Activated naive CD4-positive, alpha-beta T cell treated with Interleukin-2 at 50 U/mL for 16 hours (primary cell): ENCODE results near the gene TBCK.
"Not testable (repeated sequence)": the region's sequence is repeated elsewhere in the genome, so short reads cannot be mapped to it uniquely, and the experiment has no call there.

Experiments
- DNase-seq: peaks from one replicate; pipeline ENCODE4 v3.0.0-alpha.2; 2020

Gene TBCK

GRCh38 chr4:106277140-106277675, 38.8 kb downstream of the TBCK start:
- DNase-seq, result no peak

GRCh38 chr4:106273831-106274230, 42.2 kb downstream of the TBCK start:
- DNase-seq, result no peak

GRCh38 chr4:106270736-106271135, 45.3 kb downstream of the TBCK start:
- DNase-seq, result no peak

DNA sequence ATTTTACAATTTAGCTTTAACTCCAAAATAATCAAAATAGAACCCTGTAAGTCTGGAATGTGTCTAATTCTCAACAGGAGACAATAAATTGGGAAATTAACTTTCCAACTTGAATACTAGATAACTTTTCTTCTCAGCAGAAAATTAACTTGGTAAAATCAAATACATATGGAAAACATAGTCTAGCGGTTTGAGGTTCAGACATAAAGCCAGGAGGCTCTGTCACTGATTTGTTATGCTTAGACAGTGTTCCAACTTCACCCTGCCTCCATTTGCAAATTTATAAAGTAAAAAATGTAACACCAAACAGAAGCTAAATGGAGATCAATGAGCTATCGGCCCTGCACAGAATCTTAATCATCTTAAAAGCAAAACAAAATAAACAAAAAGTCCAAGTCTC, 46.3 kb downstream of the TBCK start:
- DNase-seq, result no peak

- no peak for DNase-seq
These were observed 47.2 kb downstream of the TBCK start for GRCh38 chr4:106268786-106269185.

DNA sequence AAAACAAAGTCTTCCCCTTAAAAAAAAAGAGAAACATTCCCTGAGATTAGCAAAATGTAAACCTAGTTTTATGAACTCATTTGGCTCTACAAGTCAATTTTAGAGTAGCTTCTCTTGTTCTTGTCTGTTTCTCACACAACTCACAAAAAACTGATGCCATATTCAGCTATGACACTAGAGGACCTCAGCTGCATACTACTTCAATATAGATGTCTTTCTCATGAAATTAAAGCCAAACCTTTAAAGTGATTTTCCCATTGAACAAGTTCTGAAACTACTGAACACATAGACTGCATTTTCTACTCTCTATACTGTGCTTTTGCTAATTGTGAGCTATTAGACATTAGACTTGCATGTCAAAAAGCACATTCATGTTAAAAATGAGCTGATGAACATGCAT, 49.8 kb downstream of the TBCK start:
- DNase-seq, result no peak

DNA sequence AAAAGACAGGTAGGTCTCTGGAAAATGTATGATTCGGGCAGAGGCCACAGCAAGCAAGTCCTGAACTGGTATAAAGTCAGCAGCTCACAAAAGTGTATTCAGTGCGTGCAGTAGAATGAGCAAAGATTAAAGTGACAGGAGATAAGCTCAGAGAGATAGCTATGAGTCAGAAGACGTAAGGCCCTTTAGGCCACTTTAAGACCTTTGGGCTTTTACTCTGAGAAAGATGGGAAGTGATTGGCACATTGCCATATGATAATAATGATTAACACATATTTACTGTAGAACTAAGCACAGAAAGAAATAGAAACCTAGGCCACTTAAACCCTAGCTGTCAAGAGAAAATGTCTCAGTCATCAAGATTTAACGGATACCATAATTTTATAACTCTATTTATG, 51.7 kb downstream of the TBCK start:
- DNase-seq, result no peak

DNA sequence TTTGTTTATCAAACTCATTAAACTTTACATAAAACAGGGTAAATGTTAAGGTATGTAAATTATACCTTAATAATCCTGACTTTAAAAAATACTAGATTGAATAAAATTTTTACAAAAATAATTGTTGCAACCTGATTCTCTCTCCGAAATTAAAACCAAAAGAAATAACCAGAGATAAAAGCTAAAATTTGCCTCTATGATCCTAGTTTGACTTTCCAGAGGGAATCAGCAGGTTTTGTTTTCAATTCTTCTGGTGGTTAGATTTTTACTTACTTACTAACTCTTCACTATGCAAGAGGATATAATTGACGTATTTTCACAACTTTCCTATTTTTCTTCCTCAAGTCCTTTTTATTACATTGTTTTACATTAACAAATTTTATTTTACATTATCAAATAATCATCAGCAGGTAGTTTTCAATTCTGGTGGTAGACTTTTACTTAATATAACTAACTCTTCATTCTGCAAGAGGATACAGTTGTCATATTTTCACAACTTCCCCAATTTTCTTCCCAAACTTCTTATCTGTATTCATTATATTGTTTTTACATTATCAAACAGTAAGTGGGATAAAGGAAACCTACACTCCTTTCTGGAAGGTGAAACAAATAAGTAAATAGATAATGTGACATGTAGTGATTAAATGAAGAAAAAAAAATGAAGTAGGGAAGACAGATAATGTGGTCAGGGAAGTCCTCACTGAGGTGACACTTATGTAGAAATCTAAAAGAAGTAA, 52.2 kb downstream of the TBCK start:
- DNase-seq, result no peak

DNA sequence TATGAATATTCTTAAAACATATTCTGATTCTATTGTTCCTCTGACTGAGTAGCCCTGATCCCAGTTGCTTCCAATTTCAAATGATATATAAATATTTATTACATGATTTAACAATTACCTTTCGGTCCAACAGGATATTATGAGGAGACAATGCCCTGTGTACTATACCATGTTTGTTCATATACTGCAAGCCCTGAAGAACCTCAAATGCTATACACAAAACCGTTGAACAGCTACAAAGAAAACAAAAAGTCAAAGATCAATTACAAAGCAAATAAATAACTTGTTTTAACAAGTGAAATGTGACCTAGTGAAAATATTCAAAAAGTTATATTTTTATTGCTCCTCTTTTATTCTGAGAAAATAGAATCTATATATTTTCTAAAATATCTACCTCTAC, 54.0 kb downstream of the TBCK start:
- DNase-seq, result no peak

DNA sequence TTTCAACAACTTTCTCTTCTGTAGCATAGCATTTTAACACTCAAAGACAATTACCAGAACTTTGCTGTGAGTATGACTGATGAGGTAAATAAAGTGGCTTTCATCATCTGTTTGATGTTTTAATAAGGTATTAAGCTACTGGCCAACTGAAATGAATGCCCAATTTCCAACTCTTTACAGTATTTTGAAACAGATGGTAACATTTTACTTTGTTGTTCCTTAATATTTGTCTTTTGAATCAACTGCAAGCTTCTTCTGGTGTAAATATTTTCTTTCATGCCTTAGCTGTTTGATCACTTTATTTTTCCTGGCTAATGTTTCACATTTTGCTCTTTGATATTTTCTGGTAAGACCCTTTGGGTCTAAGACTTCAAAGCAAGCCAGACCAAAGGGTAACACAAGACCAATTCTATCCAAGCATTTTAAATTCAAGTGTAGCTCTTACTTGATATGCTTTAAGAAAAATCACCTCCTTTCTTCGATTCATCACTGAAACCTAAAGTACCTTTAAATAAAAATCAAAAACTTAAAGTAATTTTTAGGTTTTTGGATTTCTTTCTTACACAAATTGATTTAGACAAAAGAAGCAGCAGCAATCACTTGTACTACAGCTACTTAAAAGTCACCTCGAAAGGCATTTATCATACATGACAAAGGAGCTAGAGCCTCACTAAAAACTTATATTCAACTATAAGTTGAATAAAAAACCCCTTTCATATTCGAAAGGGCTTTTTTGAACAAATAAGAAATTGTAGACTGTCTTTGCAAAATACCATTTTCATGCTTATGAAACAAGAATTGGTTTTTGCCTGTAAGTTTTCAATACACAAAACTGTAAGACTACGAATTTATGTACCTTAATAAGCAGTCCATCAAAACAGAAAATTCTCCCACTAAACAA, 57.6 kb downstream of the TBCK start:
- no peak for DNase-seq

GRCh38 chr4:106256190-106256589, 59.8 kb downstream of the TBCK start:
- DNase-seq, result no peak

DNA sequence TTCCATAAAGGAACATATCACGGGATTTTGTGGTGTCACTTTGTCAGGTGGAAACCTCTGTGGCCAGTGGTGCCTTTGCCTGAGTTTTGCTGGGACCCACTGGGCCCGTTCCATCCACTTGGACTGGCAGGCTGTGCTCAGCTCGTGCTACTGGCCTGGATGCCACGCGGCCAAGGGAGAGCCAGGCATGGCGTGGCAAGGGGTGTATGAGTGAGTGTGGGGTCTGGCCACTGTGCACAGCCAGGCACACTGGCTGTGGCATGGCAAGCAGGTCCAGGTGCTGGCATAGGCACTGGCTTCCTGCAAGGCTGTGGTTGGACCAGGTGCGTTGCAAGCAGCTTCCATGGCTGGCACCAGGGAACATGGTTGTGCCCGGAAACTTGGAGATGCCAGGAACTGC, 60.8 kb downstream of the TBCK start:
- no peak for DNase-seq

DNA sequence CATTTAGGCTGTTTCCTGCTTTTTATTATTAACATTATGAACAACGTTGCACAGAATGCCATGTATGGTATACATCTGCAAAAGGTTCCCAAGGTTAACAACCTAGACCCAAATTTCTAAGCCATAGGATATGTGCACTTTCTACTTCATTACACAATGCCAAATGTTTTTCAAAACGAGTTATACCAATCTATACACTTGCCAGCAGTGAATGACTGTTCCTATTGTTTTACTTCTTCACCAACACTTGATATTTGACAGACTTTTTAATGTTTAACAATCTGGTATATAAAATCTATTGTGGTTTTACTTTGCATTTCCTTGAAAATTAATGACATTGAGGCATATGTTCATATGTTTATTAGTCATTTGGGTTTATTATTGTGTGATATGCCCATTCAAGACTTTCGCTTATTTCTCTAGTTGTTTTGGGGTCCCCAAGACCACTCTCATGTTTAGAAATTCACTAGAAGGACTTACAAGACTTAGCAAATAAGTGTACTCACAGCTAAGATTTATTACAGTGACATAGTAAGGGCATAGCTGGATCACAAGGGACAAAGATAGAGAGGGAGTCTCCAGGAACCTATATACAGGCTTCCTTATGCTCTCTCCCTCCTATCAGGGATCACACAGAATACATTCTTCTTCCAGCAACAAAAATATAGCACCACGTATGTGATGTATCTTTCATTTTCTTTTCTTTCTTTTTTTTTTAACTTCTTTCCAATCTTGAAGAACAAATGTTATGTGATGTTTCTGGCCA, 62.5 kb downstream of the TBCK start:
- no peak for DNase-seq

GRCh38 chr4:106247600-106247999, 68.4 kb downstream of the TBCK start:
- no peak for DNase-seq

GRCh38 chr4:106246441-106246840, 69.6 kb downstream of the TBCK start:
- no peak for DNase-seq

DNA sequence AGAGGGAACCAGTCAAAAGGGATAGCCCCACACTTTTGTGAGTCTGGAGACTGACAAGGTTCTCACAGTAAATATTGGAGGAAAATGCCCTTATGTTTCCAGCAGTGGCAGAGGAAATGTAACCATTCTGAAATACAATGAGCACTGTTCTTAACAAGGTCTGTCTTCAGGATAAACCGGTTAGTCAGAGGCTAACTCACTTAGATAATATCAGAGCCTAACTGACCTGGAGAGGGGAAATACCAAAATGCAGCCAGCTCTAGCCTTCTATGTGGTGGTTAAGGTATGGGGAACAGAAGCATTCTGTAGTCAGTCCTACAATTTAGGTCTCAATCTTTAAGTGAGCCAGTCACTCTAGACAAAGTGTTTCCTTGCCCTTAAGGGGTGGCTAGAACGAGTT, 70.8 kb downstream of the TBCK start:
- DNase-seq, result no peak

GRCh38 chr4:106240699-106241098, 75.3 kb downstream of the TBCK start:
- DNase-seq, result no peak

- no peak for DNase-seq
These were observed 77.1 kb downstream of the TBCK start for GRCh38 chr4:106238820-106239420.

DNA sequence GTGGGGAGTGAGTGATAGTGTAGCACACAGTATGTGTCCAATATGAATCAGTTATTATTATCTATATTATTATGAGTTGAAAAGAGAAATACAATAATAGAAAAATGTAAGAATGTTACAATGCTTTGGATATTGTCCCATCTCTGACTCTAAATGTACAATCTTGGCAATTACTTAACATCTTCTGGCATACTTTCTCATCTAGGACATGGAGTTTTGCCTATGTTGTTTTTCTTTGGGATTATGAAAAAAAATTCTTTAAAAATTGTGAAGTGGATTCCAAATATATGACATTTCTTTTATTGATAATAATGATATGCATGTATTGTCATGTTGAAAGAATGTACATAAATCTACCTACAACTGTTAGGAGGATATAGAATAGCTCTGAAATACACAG, 84.1 kb downstream of the TBCK start:
- DNase-seq, result no peak

- no peak for DNase-seq
These were observed 93.5 kb downstream of the TBCK start for GRCh38 chr4:106222548-106222947.

DNA sequence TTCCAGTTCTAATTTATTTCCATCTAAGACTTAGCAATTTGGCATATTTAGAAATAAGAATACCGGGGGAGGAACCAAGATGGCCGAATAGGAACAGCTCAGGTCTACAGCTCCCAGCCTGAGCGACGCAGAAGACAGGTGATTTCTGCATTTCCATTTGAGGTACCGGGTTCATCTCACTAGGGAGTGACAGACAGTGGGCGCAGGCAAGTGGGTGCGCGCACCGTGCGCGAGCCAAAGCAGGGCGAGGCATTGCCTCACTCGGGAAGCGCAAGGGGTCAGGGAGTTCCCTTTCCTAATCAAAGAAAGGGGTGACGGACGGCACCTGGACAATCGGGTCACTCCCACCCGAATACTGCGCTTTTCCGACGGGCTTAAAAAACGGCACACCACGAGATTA, 102.7 kb downstream of the TBCK start:
- not testable (repeated sequence) for DNase-seq

DNA sequence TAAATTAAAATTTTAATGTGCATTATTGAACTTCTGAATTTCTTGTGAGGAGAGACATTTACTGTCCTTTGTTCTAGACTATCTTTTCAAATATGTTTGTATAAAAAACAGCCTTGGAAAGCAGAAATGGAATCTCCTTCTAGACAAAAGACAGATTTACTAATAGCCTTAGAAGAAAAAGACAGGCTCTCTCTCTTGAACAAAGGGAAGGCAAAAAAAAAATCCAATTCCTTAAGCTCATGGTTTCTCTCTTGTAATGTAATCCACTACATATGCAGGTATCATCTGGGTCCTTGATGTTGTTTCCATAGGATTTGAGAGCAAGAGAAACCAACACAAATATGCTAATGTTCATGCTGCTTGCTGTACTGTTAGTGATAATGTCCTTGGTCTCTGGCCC, 106.0 kb downstream of the TBCK start:
- DNase-seq, result no peak
